ENCODE results near the gene SMARCC2.
A peak's percentile ranks its signal among the peaks of the same experiment; 100 is the strongest.

Gene SMARCC2

GRCh38 chr12:56231184-56231582 is 41.9 kb upstream of the SMARCC2 start:
- Histone ChIP-seq H3K27me3 (replicated peaks; ENCODE audit: control insufficient read depth, insufficient read depth, low read length) (no peaks in the 10 kb centered on the region), H3K36me3 (ENCODE audit: control insufficient read depth, insufficient read depth, low read length) (peaks cover 1% of the 10 kb centered on the region), H3K4me3 (replicated peaks; ENCODE audit: low read depth, low read length) (no peak overlapping the region)
- no peak for DNase-seq (ENCODE audit: extremely low read depth, insufficient read length)
- TF ChIP-seq, protein P1, sequence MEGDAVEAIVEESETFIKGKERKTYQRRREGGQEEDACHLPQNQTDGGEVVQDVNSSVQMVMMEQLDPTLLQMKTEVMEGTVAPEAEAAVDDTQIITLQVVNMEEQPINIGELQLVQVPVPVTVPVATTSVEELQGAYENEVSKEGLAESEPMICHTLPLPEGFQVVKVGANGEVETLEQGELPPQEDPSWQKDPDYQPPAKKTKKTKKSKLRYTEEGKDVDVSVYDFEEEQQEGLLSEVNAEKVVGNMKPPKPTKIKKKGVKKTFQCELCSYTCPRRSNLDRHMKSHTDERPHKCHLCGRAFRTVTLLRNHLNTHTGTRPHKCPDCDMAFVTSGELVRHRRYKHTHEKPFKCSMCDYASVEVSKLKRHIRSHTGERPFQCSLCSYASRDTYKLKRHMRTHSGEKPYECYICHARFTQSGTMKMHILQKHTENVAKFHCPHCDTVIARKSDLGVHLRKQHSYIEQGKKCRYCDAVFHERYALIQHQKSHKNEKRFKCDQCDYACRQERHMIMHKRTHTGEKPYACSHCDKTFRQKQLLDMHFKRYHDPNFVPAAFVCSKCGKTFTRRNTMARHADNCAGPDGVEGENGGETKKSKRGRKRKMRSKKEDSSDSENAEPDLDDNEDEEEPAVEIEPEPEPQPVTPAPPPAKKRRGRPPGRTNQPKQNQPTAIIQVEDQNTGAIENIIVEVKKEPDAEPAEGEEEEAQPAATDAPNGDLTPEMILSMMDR (IDR thresholded peaks at IDR 0.05; ENCODE audit: insufficient read depth, low read length, poor library complexity, severe bottlenecking), result no peak

DNA sequence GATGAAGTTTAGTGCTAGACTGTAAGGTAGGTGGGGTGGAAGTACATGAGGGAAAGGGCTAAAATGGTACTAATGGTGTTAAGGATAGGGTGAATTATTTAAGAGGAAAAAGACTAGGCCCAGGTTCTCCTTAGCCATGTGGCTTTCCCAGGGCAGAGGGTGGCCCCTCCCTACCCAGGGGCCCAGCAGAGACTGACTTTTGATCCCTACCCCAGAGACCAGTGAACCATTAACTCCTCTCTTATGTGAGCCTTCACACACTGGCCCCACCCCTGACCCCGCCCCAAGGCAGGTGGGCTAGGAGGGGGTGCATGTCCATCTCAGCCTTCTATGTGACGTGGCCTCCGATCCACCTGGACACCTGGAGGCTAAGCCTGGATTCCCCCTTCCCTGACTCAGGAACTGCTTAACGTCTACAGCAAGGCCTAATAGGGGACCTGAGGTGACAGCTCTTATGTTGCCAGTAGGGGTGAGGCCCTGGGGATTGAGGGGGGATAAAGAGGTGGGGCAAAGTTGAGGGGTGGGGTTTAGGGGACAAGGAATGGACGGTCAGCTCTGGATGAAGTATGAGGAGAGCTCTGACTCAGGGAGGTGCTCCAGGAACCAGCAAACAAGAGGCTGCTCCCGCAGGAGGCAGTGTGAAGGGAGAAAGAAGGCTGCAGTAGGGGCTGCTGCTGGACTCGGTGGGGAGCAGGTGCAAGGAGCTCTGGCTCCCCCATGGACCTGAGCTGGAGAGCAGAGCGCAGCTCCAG is 41.3 kb upstream of the SMARCC2 start:
- Histone ChIP-seq H3K4me3 (replicated peaks; ENCODE audit: low read depth, low read length) (no peak overlapping the region), H3K36me3 (ENCODE audit: control insufficient read depth, insufficient read depth, low read length) (peaks cover 2% of the 10 kb centered on the region), H3K27me3 (replicated peaks; ENCODE audit: control insufficient read depth, insufficient read depth, low read length) (no peaks in the 10 kb centered on the region)
- TF ChIP-seq, protein P1 (IDR thresholded peaks at IDR 0.05; ENCODE audit: insufficient read depth, low read length, poor library complexity, severe bottlenecking), result no peak
- no peak for DNase-seq (ENCODE audit: extremely low read depth, insufficient read length)

DNA sequence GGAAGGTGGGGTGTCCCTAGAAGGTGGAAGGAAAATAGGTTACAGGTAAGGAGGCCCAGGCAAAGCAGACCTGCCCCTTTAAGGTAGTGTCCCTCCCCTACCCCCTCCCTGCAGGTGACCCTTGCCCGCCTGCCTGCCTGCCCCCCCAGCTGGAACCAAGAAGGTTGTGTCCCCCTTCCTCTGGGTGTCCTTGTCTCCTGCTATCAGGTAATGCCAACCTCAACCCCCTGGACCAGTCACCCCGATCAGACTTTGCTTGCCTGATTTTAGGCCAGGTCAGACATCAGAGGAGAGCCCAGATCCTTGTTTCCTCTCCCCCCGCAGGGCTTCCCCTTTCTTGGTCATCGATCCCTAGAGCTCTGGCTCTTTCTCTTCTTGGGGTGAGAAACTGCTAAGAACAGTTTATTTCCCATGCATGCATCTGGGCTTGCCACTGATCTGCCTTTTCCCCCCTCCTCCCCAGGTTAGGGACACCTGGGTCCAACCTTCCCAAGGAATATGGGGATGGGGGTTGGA is 40.7 kb upstream of the SMARCC2 start, which contains the start of gene SLC39A5:
Gene SLC39A5, plus strand, starts transcription at position 136 of the 516 bp plus-strand sequence. CDS start 1,224 bp downstream, outside the sequence.
- H3K27me3 ChIP-seq (replicated peaks; ENCODE audit: control insufficient read depth, insufficient read depth, low read length), result no peaks in the 10 kb centered on the region
- H3K4me3 ChIP-seq (replicated peaks; ENCODE audit: low read depth, low read length), result no peak within 1 kb of the TSS
- peaks cover 2% of the 10 kb centered on the region for H3K36me3 ChIP-seq (ENCODE audit: control insufficient read depth, insufficient read depth, low read length)
- TF ChIP-seq, protein P1 (IDR thresholded peaks at IDR 0.05; ENCODE audit: insufficient read depth, low read length, poor library complexity, severe bottlenecking), result no peak
- DNase-seq (ENCODE audit: extremely low read depth, insufficient read length), result no peak

DNA sequence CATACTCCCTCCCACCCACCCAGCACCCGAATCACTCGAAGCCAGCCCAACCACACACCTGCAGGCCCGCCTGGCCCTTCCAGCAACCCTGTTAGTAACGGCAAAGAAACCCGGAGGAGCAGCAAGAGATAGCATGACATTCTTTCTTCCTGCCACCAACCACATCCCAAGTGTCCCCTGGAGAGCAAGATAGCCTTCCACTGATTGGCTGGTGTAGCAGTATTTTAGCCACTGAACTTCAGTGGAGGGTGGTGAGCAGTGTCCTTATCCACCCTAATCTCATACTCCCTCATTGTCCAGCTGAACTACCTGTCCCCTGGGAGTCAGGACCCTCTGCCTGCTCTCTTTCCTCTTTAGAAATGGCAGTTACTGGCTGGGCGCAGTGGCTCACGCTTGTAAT is 39.8 kb upstream of the SMARCC2 start:
- no peak overlapping the region for H3K4me3 ChIP-seq (replicated peaks; ENCODE audit: low read depth, low read length)
- TF ChIP-seq, protein P1 (IDR thresholded peaks at IDR 0.05; ENCODE audit: insufficient read depth, low read length, poor library complexity, severe bottlenecking), result no peak
- peaks cover 2% of the 10 kb centered on the region for H3K36me3 ChIP-seq (ENCODE audit: control insufficient read depth, insufficient read depth, low read length)
- DNase-seq (ENCODE audit: extremely low read depth, insufficient read length), result no peak
- no peaks in the 10 kb centered on the region for H3K27me3 ChIP-seq (replicated peaks; ENCODE audit: control insufficient read depth, insufficient read depth, low read length)

GRCh38 chr12:56224954-56225353 is 35.7 kb upstream of the SMARCC2 start:
- TF ChIP-seq, protein P1 (IDR thresholded peaks at IDR 0.05; ENCODE audit: insufficient read depth, low read length, poor library complexity, severe bottlenecking), result no peak
- H3K36me3 ChIP-seq (ENCODE audit: control insufficient read depth, insufficient read depth, low read length), result peaks cover 2% of the 10 kb centered on the region
- H3K27me3 ChIP-seq (replicated peaks; ENCODE audit: control insufficient read depth, insufficient read depth, low read length), result no peaks in the 10 kb centered on the region
- peak overlapping the region; percentile 74 for H3K4me3 ChIP-seq (replicated peaks; ENCODE audit: low read depth, low read length)
- DNase-seq (ENCODE audit: extremely low read depth, insufficient read length), result no peak

Data from GM06990 (cell line).